Transverse colon (tissue), 4 donors: Measurements from ENCODE around the gene ST3GAL2.

Source experiments
- CTCF ChIP-seq, 5 experiments: fragments of 200-600 bp in 3 of 5; fragments of 450-650 bp in 2 of 5; sonication (generic) in 3 of 5; IDR thresholded peaks; 1 replicate in 2 of 5; 2 replicates in 3 of 5; pipeline ENCODE4 v1.5.1; 2016 to 2017; ENCODE audit warnings: antibody characterized with exemption in 5 of 5, inconsistent platforms in 3 of 5, mild to moderate bottlenecking in 2 of 5, moderate library complexity in 1 of 5
- EP300 ChIP-seq: sonication (generic); formaldehyde crosslinking; IDR thresholded peaks from one replicate; pipeline ENCODE4 v1.6.1; 2017; ENCODE audit warnings: antibody characterized with exemption, low read depth
- POLR2A ChIP-seq: fragments of 450-650 bp; IDR thresholded peaks from one replicate; pipeline ENCODE4 v1.6.1; 2016; ENCODE audit warnings: antibody characterized with exemption, mild to moderate bottlenecking, moderate library complexity
- POLR2AphosphoS5 ChIP-seq, 3 donors: sonication (generic); formaldehyde crosslinking; IDR thresholded peaks; one replicate each; pipeline ENCODE4 v1.6.1; 2016; ENCODE audit warnings: antibody characterized with exemption in 3 of 3

GRCh38 chr16:70374213-70374612, 64.7 kb downstream of the ST3GAL2 start:
- no peak for TF ChIP-seq CTCF (IDR thresholded peaks at IDR 0.05)
- no peak for TF ChIP-seq POLR2A
- TF ChIP-seq POLR2AphosphoS5 (IDR thresholded peaks at IDR 0.05) = no peak
- TF ChIP-seq EP300 = no peak
